WI38 (cell line): ENCODE measurements around the gene DDX52.
A peak's percentile ranks its signal among the peaks of the same experiment; 100 is the strongest.

ENCODE experiments used
- H3K4me3 ChIP-seq: 2 replicates; pipeline ENCODE4 v1.5.1; 2011; ENCODE audit warnings: low read depth, mild to moderate bottlenecking, control low read depth, low read length
- TF ChIP-seq, protein P1 (sequence below): IDR thresholded peaks from 2 replicates; pipeline ENCODE4 v1.5.1; 2012; ENCODE audit warnings: low read depth, mild to moderate bottlenecking, control low read depth, low read length

The DDX52 gene

DNA sequence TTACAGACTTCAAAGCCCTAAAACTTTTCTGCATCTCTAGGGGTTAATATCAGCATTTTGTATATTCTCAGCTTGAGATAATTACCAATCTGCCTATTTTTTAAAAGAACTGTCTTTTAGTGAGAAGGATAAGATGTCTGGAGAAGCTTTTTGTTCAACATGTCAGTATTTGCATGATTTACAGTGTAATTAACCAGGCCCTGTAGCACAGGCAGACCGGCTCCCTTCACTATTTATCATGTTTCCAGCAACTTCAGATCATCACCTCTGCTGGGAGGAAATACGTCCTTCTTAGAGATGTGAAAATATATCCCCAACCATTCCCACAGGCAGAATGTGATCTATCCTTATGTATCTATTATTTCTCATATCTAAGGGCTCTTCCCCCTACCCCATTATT is 8.6 kb upstream of the DDX52 start:
- H3K4me3 ChIP-seq: no peak overlapping the region
- TF ChIP-seq, protein P1, sequence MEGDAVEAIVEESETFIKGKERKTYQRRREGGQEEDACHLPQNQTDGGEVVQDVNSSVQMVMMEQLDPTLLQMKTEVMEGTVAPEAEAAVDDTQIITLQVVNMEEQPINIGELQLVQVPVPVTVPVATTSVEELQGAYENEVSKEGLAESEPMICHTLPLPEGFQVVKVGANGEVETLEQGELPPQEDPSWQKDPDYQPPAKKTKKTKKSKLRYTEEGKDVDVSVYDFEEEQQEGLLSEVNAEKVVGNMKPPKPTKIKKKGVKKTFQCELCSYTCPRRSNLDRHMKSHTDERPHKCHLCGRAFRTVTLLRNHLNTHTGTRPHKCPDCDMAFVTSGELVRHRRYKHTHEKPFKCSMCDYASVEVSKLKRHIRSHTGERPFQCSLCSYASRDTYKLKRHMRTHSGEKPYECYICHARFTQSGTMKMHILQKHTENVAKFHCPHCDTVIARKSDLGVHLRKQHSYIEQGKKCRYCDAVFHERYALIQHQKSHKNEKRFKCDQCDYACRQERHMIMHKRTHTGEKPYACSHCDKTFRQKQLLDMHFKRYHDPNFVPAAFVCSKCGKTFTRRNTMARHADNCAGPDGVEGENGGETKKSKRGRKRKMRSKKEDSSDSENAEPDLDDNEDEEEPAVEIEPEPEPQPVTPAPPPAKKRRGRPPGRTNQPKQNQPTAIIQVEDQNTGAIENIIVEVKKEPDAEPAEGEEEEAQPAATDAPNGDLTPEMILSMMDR: no peak

DNA sequence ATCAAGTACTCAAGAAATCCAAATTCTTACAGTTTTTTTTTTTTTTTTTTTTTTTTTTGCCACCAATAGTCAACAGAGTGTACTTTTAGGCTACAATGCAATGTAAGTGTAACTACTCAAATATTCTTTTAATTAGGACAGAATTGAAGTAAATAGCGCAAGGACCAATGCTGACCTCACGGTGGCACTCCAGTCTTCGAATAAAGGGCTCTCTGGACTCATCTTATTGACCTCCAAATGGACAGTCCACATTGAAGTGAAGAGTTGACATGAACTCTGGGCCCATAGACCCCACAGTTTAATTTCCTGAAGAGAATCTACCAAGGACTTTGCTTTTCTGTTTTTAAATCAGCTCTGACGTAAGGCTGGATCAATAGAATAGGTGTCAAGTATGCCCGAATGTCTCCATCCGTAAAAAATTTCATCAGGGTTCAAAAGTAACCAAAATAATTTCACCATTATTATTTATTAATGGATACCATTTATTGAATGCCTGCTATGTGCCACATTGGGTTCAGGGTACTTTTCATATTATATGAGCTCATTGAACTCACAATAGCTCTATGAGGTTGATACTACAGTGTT is 7.3 kb upstream of the DDX52 start:
- TF ChIP-seq, protein P1: peak; percentile 55

DNA sequence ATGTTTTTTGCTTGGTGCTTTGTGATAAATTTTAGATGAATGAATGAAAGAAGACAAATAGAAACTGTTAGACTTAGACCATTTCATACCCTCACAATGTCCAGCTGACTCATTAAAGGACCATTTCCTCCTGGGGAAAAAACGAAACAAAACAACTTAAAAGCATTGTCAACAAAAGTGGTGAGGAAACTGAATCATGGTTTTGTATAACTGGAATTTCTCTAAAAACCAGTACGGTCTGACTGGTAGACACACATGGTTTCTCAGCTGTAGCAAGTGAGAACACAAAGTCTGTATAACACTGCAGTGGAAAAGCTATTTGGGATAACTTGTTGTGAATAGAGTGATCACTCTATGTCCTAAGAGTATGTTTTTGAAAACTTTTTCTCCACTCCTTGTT is 5.3 kb upstream of the DDX52 start:
- H3K4me3 ChIP-seq: no peak overlapping the region
- TF ChIP-seq, protein P1: no peak

More for the DNA sequence above, 7.3 kb upstream of the DDX52 start:
- H3K4me3 ChIP-seq: no peak overlapping the region

DNA sequence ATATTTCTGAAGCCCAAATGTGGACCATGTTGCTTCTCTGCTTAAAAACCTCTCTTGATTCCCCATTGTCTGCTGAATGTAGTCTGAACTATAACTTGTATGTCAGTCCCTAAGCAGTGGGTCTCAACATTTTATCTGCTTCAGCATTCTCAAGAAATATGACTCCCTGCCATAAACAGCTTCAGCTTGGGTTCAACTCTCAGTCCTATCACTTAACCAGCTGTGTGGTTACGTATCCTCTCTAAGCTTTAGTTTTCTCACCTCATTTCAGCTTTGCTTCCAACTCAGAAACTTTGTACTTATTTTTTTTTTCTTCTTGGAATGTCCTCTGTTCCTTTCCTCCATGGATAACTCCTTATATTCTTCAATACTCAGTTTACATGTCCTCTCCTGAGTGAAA is 4.6 kb upstream of the DDX52 start:
- TF ChIP-seq, protein P1: no peak

DNA sequence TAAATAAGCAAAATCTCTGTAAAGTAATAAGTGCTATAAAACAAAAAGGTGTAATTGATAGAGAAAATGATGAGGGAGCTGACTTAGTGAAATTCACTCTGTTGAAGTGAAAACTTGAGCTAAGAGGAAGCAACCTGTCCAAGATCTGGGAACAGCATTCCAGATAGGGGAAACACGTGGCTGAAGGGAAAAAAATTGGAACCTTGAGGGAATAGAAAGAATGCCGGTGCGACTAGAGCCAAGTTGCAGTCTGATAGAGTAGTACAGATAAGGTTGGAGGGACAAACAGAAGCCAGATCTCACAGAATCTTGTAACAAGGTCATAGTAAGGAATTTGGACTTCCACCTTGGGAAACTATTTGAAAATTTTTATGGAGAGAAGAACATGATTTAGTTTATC is 623 bp upstream of the DDX52 start:
- peak overlapping the region; percentile 85 for H3K4me3 ChIP-seq
- TF ChIP-seq, protein P1: no peak

More for the DNA sequence above, 4.6 kb upstream of the DDX52 start:
- H3K4me3 ChIP-seq: no peak overlapping the region

DNA sequence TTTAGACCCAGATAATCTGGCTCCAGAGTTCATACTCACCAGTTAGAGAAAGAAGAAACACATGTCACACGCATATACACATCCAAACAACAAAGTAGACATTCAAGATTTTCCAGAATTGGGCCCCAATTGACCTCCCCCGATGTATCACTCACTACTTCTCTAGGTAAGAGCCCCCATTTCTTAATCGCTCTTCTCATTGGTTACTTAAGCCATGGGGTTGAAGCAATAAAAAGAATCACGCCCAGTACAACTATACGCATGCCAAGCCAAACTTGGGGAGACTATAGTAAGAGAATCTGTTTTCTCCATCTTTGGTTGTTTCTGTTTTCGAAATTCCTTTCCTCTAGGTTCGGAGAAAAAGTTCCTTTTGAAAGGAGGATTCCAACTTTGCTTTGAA is 565 bp downstream of the DDX52 start:
- peak overlapping the region; percentile 85 for H3K4me3 ChIP-seq
- TF ChIP-seq, protein P1: no peak

DNA sequence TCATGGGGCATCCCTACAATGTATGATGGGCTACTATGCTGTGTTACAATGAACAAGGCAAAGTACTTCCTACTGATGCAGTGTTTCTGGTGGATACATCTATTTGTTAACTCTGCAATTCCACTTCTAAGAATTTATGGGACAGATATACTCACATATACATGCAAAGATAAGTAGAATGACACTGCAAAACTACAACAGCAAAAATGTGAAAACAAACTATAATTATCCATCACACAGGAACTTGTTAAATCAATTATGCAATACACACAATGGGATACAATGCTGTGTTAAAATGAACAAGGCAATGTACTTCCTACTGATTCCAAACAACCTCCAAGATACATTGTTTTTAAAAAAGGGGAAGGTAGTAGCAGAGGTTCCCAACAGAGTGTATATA is 3.2 kb downstream of the DDX52 start:
- TF ChIP-seq, protein P1: no peak
- H3K4me3 ChIP-seq: no peak overlapping the region
